Retina (tissue), 1 donor: ENCODE results near the gene CLEC4D.
A peak's percentile ranks its signal among the peaks of the same experiment; 100 is the strongest.
"Not testable (repeated sequence)": the region's sequence is repeated elsewhere in the genome, so short reads cannot be mapped to it uniquely, and the experiment has no call there.

Experiments
- DNase-seq: peaks from one replicate; pipeline ENCODE4 v3.0.0-alpha.2; 2016

CLEC4D gene

DNA sequence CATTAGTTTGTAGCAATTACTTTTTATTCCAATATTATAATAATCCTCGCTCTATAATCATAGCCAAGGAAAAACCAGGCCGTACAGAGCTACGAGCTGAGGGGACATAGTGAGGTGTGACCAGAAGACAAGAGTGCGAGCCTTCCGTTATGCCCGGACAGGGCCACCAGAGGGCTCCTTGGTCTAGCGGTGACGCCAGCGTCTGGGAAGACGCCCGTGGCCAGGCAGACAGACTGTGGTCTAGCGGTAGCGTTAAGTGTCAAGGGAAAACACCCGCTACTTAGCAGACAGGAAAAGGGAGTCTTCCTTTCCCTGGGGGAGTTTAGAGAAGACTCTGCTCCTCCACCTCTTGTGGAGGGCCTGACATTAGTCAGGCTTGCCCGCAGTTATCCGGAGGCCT, 24.5 kb downstream of the CLEC4D start:
- not testable (repeated sequence) for DNase-seq

DNA sequence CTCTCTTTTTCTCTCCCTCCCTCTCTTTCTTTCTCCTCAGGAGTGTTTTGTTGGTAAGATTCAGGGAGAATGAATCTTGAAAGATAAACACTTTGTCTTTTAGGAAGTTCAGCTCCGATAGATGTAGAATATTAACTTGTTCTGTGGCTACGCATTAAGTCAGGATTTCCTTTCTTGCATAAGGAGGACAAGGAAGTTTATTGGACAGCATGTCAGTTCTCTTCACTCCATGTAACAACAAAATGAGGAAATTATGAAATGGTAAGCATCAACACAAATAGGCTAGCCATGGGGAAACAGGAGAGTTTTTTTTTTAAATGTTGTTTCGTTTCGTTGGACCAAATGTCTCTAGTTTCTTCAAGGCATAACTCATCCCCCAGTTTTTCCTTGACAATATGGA, 27.5 kb downstream of the CLEC4D start, which contains the start of gene CLEC4E:
CLEC4E (minus strand) TSS at position 75 of the 400 bp plus-strand sequence. CDS start 108 bp downstream, outside the sequence.
- DNase-seq, result not testable (repeated sequence)

DNA sequence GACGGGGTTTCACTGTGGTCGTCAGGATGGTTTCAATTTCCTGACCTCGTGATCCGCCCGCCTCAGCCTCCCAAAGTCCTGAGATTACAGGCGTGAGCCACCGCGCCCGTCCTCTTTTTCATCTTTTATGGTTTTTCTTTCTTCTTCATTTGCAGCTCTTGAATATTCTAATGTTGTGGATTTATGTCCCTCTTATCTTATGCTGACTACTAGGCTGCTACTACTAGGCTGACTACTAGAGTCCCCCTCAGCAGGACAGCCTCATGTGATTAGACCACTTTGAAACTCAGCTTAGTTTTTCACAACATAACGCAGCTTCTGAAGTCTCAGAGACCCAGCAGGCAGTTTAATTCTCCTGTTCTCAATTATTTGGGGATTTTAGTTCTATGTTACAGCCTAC, 28.3 kb downstream of the CLEC4D start:
- no peak for DNase-seq

DNA sequence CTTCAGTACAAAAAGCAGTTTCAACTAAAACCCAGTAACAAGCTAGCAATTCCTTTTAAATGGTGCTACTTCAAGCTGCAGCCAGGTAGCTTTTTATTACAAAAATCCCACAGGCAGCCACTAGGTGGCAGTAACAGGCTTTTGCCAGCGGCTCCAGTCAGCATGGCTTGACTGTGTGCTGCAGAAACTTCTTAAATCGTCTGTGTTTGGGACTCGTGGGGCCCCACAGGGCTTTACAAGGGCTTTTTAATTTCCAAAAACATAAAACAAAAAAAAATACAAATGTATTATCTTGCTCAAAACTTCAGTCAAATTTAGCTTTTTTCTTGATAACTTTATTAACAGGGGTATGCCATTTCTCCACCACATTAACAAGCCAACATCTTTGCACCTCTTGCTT, 31.0 kb downstream of the CLEC4D start:
- peak; percentile 72 for DNase-seq

DNA sequence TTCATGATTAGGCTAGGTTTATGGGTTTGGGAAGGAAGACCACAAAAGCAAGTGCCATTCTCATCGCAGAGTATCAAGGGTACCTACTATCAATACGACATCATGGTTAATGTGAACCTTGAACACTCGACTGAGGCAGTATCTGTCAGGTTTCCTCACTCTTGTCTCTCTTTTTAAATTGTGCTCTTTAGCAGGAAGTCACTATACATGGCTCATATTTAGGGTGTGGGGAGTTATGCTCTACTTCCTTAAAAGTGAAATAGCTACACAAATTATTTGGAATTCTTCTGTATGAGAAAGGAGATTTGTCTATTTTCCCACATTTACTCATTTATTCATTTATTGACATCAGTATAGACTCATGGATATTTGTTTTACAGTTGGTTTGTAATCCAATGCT, 33.3 kb downstream of the CLEC4D start:
- no peak for DNase-seq

DNA sequence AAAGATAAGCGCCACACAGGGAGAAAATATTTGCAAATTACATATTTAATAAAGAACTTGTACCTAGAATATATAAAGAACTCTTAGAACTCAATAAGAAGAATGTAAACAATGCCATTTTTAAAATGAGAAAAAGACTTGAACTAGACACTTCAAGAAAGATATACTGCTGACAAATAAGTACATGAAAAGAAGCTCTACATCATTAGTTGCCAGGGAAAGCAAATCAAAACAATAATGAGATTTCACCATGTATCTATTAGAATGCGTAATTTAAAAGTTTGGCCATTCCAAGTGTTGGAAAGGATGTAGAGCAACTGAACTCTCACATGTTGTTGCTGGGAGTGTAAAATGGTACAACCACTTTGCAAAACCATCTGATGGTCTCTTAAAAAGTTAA, 34.3 kb downstream of the CLEC4D start:
- DNase-seq, result no peak

DNA sequence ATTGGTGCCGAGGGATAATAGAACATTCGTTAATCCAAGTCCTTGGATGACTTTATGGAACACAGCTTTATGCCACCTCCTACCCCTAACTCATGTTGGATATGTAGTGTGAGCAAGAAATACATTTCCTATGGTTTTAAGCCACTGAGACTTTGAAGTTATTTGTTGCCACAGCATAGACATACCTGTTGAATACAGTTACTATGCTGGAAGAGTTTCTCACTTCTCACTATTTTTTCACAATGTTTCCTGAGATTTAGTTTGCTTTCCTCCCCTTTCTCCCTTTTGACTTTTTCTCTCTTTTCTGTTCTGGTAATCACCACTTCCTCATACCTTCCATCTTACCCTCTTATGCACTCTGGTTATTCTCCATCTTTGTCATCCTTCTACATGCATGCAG, 34.9 kb downstream of the CLEC4D start:
- no peak for DNase-seq

DNA sequence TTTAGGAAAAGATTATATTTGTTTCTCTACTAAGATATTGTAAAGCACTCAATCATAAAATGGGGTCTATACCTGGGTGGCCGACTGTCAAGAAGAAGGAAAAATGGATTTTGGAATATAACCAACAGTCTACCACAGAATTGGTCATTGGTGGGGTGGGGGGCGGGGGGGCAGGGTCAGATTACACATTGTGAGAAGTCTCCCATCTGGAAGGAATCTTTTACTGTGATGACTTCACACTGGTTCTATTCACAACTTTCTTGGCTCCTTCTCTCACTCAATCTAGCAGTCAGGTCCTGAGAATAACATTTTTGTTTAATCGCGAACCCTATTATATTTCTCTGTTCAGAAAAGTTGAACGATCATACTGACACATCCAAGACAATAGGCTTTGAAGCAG, 36.1 kb downstream of the CLEC4D start:
- DNase-seq, result no peak

DNA sequence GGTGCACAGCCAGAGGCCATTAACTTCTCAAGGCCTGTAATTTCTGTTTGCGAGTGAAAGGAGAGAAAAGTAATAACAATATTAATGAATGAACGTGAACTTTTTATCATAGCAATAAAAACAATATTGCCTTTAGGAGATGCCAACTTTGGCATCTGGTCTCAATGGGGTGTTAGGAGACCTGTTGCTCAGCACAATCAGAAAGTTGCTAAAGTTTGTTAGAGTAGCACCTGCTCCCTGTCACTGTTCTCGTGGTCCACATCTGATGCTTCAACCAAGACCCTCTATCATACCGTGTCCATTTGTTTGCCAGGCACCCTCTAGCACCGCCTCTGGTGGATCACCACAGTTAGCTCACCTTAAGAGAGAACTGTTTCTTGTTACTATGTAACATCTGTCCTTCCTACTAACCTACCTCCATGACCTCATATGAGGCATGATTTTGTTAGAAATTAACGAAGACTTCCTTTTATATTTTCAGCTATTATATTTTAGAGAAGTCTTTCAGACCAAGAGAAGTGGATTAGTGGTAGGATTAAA, 39.9 kb downstream of the CLEC4D start:
- no peak for DNase-seq

DNA sequence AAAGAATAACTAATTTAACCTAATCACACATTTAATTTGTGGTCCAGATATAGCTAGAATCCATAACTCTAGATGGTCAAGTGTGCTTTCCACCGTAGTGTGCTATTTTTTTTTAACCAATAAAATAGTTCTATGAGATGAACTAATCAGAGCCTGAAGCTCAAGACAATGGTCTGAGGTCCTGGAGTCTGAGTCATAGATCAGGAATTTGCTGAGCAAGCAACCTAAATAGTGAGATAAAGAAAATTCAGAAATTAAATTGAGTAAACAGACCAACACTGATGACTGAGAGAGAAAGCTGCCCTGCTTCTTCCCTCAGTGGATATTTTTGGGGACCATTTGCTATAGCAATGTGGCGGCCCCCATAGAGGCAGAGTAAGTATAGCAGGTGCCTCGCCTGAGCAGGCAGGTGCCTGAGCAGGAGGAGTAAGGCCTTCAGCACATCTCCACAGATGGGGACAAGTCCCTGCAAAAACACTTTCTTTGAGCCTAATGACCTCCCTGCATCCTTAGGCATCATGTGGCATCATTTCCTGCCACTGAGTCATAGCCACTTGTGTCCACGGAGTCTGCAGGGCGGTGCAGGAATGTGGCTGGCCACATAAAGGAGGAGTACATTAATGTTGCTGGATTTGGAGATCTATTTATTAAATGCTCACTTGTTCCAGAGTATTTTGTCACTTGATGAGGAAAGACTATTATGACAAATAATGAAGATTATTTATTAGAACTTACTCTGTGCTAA, 41.3 kb downstream of the CLEC4D start:
- no peak for DNase-seq

DNA sequence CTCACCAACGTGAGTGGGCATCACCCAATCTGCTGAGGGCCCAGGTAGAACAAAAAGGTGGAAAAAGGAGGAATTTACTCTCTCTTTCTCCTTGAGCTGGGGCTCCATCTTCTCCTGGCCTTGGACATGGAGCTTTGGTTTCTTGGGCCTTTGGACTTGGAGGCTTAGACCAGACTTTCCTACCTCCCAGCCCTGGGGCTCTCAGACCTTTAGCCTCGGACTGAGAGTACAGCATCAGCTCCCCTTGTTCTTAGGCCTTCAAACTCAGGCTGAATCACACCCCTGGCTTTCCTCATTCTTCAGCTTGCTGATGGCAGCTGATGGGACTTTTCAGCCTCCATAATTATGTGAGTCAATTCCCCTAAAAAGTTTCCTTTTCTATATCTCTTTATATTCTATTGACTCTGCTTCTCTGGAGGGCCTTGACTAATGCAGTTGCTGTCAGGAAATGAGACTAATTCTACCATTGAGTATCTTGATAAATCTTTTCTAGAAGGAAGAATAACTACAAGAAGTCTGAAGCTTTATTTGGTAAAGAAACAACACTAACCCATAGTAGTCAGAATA, 43.3 kb downstream of the CLEC4D start:
- no peak for DNase-seq

DNA sequence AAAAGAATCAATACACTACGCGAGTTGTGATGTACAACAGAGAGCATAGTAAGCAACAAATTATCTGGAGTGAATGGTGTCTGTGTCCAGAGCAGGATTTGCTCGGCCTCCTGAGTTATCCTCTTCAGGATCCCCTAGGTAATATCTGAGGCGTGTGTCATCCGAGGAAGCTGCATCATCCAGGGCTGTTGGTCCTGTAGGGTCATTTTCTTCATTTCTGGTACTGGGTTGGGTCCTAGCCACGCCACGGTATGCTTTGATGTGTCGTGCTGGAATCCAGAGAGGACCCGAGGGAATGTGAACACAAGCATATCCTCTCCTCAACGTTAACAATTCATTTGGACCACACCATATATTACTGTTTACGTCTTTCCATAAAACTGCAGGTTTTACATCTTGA, 46.4 kb downstream of the CLEC4D start:
- no peak for DNase-seq

DNA sequence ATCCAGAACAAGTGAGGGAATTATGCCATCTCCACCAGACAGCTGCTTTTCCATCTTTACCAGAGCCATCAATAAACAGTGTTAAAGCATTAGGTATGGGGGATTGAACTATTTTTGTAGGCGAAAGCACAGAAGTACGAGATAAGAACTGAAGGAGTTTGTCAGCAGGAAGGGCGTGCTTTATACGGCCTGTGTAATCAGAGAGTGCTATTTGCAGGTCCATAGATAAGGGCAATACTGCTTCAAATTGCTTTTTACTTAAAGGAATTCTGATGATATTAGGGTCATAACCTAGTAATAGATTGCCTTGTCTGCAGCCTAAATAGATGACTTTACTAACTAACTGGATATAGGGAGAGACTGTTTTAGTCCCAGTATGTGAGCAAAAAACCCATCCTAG, 47.7 kb downstream of the CLEC4D start:
- no peak for DNase-seq

DNA sequence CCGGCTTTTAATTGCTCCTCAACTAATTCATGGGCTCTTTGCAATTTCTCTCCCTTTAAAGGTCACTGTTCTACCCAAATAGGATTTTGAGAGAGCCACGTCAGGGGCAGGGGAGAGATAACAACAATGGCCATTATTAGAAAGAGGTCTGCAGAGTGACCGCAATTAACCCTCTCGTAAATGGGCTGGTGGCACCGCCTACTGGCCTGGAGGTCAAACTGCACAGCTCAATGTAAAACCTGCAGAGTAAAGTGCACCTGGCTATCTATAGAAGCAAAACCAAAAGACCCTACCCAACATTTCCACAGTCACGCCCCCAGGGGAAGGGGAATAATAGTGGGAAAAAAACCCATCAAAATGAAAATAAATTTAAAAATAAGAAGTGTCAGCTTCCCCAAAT, 49.0 kb downstream of the CLEC4D start:
- DNase-seq, result no peak

DNA sequence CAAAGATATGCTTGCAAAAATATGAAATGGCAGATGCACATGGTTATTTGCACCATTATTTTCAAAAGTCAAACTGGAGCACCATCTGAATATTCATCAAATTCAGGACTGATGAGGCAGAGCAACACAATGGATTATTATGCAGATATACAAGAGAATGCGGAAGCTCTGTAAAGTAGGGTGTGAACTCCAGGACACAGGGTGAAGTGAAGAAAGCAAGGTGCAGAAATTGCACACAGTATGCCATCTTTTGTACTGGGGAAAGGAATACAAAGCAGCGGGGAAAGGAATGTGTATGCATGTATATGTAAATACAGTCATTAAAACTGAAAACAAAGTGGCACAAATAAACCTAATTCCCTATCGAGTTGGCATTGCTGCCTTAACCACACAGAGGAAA, 50.1 kb downstream of the CLEC4D start:
- DNase-seq, result no peak

DNA sequence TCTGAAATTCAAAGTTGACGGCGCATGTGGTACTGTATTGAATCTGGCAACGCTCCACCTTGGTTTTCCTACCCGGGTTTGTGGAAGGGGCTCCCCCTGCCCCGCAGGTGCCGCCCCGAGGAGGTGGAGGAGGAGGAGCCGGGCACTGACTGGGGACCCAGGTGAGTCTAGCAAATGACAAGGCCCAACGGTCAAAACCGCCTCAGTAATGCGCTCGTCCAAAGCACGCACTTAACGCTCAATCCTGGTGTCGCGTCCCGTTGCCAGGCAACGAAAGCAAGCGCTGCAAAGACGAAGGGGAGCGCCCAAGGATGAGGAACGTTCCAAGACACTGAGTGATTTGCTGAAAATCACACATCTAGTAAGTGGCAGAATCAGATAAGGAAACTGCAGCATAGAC, 51.4 kb downstream of the CLEC4D start:
- DNase-seq, result peak; percentile 19

DNA sequence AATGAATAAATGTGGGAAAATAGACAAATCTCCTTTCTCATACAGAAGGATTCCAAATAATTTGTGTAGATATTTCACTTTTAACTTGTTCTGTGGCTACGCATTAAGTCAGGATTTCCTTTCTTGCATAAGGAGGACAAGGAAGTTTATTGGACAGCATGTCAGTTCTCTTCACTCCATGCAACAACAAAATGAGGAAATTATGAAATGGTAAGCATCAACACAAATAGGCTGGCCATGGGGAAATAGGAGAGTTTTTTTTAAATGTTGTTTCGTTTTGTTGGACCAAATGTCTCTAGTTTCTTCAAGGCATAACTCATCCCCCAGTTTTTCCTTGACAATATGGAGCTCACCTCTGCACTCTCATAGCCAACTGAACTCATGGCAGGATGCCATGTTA, 52.7 kb downstream of the CLEC4D start:
- DNase-seq, result not testable (repeated sequence)

DNA sequence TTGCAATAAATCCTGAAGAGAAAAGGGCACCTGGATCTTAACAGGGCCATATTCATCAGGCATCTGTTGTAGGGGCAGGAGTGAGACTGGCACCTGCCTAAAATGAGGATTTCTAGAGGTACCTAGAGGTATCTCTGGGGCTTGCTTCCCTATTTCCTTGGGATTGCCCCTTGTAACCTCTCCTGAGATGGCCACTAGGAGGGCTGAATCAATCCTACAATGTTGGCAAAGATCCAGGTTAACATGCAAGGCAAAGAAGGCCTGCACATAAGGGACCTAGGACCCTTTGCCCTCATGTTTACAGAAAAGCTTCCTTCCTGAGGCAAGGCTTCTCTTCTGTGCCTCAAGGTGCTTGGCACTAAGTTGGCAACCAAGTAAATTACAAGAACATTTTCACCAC, 53.2 kb downstream of the CLEC4D start:
- no peak for DNase-seq
